ENCODE measurements around the gene MEGF11.
A peak's percentile ranks its signal among the peaks of the same experiment; 100 is the strongest.

MEGF11 gene

GRCh38 chr15:66169023-66169422 is 84.5 kb downstream of the MEGF11 start:
- FAIRE-seq (peak; percentile 95), DNase-seq (ENCODE audit: insufficient read length, low spot score) (peak; percentile 50)
- TF ChIP-seq POU2F2 (IDR thresholded peaks at IDR 0.05; ENCODE audit: low read depth, low read length) = no peak
- TF ChIP-seq POLR2AphosphoS5 (IDR thresholded peaks at IDR 0.05; ENCODE audit: low read depth, low read length) = no peak
- no peak for TF ChIP-seq SPI1 (IDR thresholded peaks at IDR 0.05; ENCODE audit: low read depth, low read length)

- FAIRE-seq = no peak
- no peak for DNase-seq (ENCODE audit: insufficient read length, low spot score)
- TF ChIP-seq POLR2AphosphoS5 (IDR thresholded peaks at IDR 0.05; ENCODE audit: low read depth, low read length) (no peak), PAX5 (IDR thresholded peaks at IDR 0.05; ENCODE audit: insufficient read depth, low read length, severe bottlenecking) (no peak), POLR2A (IDR thresholded peaks at IDR 0.05; ENCODE audit: low read depth, low read length) (no peak), SPI1 (IDR thresholded peaks at IDR 0.05; ENCODE audit: low read depth, low read length) (no peak), TAF1 (IDR thresholded peaks at IDR 0.05; ENCODE audit: low read depth, low read length) (no peak), POU2F2 (IDR thresholded peaks at IDR 0.05; ENCODE audit: low read depth, low read length) (no peak)
Measured at GRCh38 chr15:66167854-66168253, 85.7 kb downstream of the MEGF11 start.

- FAIRE-seq = no peak
- no peak for DNase-seq (ENCODE audit: insufficient read length, low spot score)
- TF ChIP-seq PAX5 (IDR thresholded peaks at IDR 0.05; ENCODE audit: insufficient read depth, low read length, severe bottlenecking) = no peak
- TF ChIP-seq POLR2A (IDR thresholded peaks at IDR 0.05; ENCODE audit: low read depth, low read length) = no peak
- no peak for TF ChIP-seq SPI1 (IDR thresholded peaks at IDR 0.05; ENCODE audit: low read depth, low read length)
- TF ChIP-seq POLR2AphosphoS5 (IDR thresholded peaks at IDR 0.05; ENCODE audit: low read depth, low read length) = no peak
- TF ChIP-seq POU2F2 (IDR thresholded peaks at IDR 0.05; ENCODE audit: low read depth, low read length) = no peak
- TF ChIP-seq TAF1 (IDR thresholded peaks at IDR 0.05; ENCODE audit: low read depth, low read length) = no peak
Measured at GRCh38 chr15:66165856-66166255, 87.7 kb downstream of the MEGF11 start.

- TF ChIP-seq POLR2A (IDR thresholded peaks at IDR 0.05; ENCODE audit: low read depth, low read length) = no peak
- no peak for TF ChIP-seq TAF1 (IDR thresholded peaks at IDR 0.05; ENCODE audit: low read depth, low read length)
- no peak for TF ChIP-seq POLR2AphosphoS5 (IDR thresholded peaks at IDR 0.05; ENCODE audit: low read depth, low read length)
- no peak for TF ChIP-seq POU2F2 (IDR thresholded peaks at IDR 0.05; ENCODE audit: low read depth, low read length)
- no peak for TF ChIP-seq SPI1 (IDR thresholded peaks at IDR 0.05; ENCODE audit: low read depth, low read length)
- TF ChIP-seq PAX5 (IDR thresholded peaks at IDR 0.05; ENCODE audit: insufficient read depth, low read length, severe bottlenecking) = no peak
- no peak for DNase-seq (ENCODE audit: insufficient read length, low spot score)
- FAIRE-seq = no peak
Measured at GRCh38 chr15:66164788-66165187, 88.8 kb downstream of the MEGF11 start.

GRCh38 chr15:66163553-66163952 is 90.0 kb downstream of the MEGF11 start:
- DNase-seq (ENCODE audit: insufficient read length, low spot score) = no peak
- FAIRE-seq = no peak
- TF ChIP-seq SPI1 (IDR thresholded peaks at IDR 0.05; ENCODE audit: low read depth, low read length) (no peak), POLR2A (IDR thresholded peaks at IDR 0.05; ENCODE audit: low read depth, low read length) (no peak), PAX5 (IDR thresholded peaks at IDR 0.05; ENCODE audit: insufficient read depth, low read length, severe bottlenecking) (no peak), POU2F2 (IDR thresholded peaks at IDR 0.05; ENCODE audit: low read depth, low read length) (no peak), TAF1 (IDR thresholded peaks at IDR 0.05; ENCODE audit: low read depth, low read length) (no peak), POLR2AphosphoS5 (IDR thresholded peaks at IDR 0.05; ENCODE audit: low read depth, low read length) (no peak)

- no peak for FAIRE-seq
- no peak for DNase-seq (ENCODE audit: insufficient read length, low spot score)
- TF ChIP-seq SPI1 (IDR thresholded peaks at IDR 0.05; ENCODE audit: low read depth, low read length) (no peak), POLR2AphosphoS5 (IDR thresholded peaks at IDR 0.05; ENCODE audit: low read depth, low read length) (no peak), PAX5 (IDR thresholded peaks at IDR 0.05; ENCODE audit: insufficient read depth, low read length, severe bottlenecking) (no peak), TAF1 (IDR thresholded peaks at IDR 0.05; ENCODE audit: low read depth, low read length) (no peak), POU2F2 (IDR thresholded peaks at IDR 0.05; ENCODE audit: low read depth, low read length) (no peak)
Measured at GRCh38 chr15:66162286-66162685, 91.3 kb downstream of the MEGF11 start.

- no peak for TF ChIP-seq POLR2AphosphoS5 (IDR thresholded peaks at IDR 0.05; ENCODE audit: low read depth, low read length)
- TF ChIP-seq SPI1 (IDR thresholded peaks at IDR 0.05; ENCODE audit: low read depth, low read length) = peak; percentile 75
- DNase-seq (ENCODE audit: insufficient read length, low spot score) = no peak
- FAIRE-seq = peak; percentile 75
Measured at GRCh38 chr15:66161575-66162118, 91.9 kb downstream of the MEGF11 start.

GRCh38 chr15:66161108-66161507 is 92.4 kb downstream of the MEGF11 start:
- TF ChIP-seq SPI1 (IDR thresholded peaks at IDR 0.05; ENCODE audit: low read depth, low read length) = no peak
- no peak for TF ChIP-seq POU2F2 (IDR thresholded peaks at IDR 0.05; ENCODE audit: low read depth, low read length)
- TF ChIP-seq PAX5 (IDR thresholded peaks at IDR 0.05; ENCODE audit: insufficient read depth, low read length, severe bottlenecking) = no peak
- TF ChIP-seq POLR2A (IDR thresholded peaks at IDR 0.05; ENCODE audit: low read depth, low read length) = no peak
- no peak for TF ChIP-seq POLR2AphosphoS5 (IDR thresholded peaks at IDR 0.05; ENCODE audit: low read depth, low read length)
- no peak for TF ChIP-seq TAF1 (IDR thresholded peaks at IDR 0.05; ENCODE audit: low read depth, low read length)
- DNase-seq (ENCODE audit: insufficient read length, low spot score) (no peak), FAIRE-seq (peak; percentile 70)

- DNase-seq (ENCODE audit: insufficient read length, low spot score) = no peak
- TF ChIP-seq POLR2AphosphoS5 (IDR thresholded peaks at IDR 0.05; ENCODE audit: low read depth, low read length) = no peak
- no peak for TF ChIP-seq POLR2A (IDR thresholded peaks at IDR 0.05; ENCODE audit: low read depth, low read length)
- TF ChIP-seq TAF1 (IDR thresholded peaks at IDR 0.05; ENCODE audit: low read depth, low read length) = no peak
- TF ChIP-seq PAX5 (IDR thresholded peaks at IDR 0.05; ENCODE audit: insufficient read depth, low read length, severe bottlenecking) = no peak
- TF ChIP-seq SPI1 (IDR thresholded peaks at IDR 0.05; ENCODE audit: low read depth, low read length) = no peak
- TF ChIP-seq POU2F2 (IDR thresholded peaks at IDR 0.05; ENCODE audit: low read depth, low read length) = no peak
- FAIRE-seq = no peak
Measured at GRCh38 chr15:66157507-66157906, 96.0 kb downstream of the MEGF11 start.

- TF ChIP-seq POLR2AphosphoS5 (IDR thresholded peaks at IDR 0.05; ENCODE audit: low read depth, low read length) (no peak), PAX5 (IDR thresholded peaks at IDR 0.05; ENCODE audit: insufficient read depth, low read length, severe bottlenecking) (no peak), POU2F2 (IDR thresholded peaks at IDR 0.05; ENCODE audit: low read depth, low read length) (no peak), TAF1 (IDR thresholded peaks at IDR 0.05; ENCODE audit: low read depth, low read length) (no peak), SPI1 (IDR thresholded peaks at IDR 0.05; ENCODE audit: low read depth, low read length) (no peak), POLR2A (IDR thresholded peaks at IDR 0.05; ENCODE audit: low read depth, low read length) (no peak)
Measured at GRCh38 chr15:66156310-66156975, 97.1 kb downstream of the MEGF11 start.

More at GRCh38 chr15:66156310-66156975, 97.1 kb downstream of the MEGF11 start:
- no peak for DNase-seq (ENCODE audit: insufficient read length, low spot score)
- FAIRE-seq = no peak

All from GM12891 (cell line).